Keratinocyte (primary cell): ENCODE measurements around the gene CDH13.
"Not testable (repeated sequence)": the region's sequence is repeated elsewhere in the genome, so short reads cannot be mapped to it uniquely, and the experiment has no call there.

ENCODE experiments used
- CTCF ChIP-seq, 3 experiments: IDR thresholded peaks in 1 of 3; conservative IDR thresholded peaks in 1 of 3; optimal IDR thresholded peaks in 1 of 3; 2 replicates in 2 of 3; 3 replicates in 1 of 3; pipeline versions ENCODE3 to v1.5.1; 2011; ENCODE audit warnings: low read length in 3 of 3, mild to moderate bottlenecking in 3 of 3, moderate library complexity in 2 of 3, control low read depth in 1 of 3, inconsistent platforms in 1 of 3; ENCODE audit not compliant: insufficient read depth in 2 of 3; ENCODE audit errors: extremely low read depth in 1 of 3
- EZH2 ChIP-seq: IDR thresholded peaks from one replicate; pipeline ENCODE4 v1.6.1; 2012; ENCODE audit warnings: inconsistent platforms, mild to moderate bottlenecking, low read length, moderate library complexity

DNA sequence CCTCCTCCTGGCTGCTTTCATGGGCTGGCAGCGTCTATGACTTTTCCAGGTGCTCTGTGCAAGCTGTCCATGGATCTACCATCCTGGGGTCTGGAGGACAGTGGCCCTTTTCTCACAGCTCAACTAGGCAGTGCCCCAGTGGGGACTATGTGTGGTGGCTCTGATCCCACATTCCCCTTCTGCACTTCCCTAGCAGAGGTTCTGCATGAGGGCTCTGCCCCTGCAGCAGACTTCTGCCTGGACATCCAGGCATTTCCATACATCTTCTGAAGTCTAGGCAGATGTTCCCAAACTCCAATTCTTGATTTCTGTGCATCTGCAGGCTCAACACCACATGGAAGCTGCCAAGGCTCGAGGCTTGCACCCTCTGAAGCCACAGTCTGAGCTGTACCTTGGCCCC, 307.2 kb downstream of the CDH13 start:
- TF ChIP-seq CTCF (optimal IDR thresholded peaks at IDR 0.05 in 1 of 3, IDR thresholded peaks at IDR 0.05 in 1 of 3, conservative IDR thresholded peaks at IDR 0.05 in 1 of 3; ENCODE audit: extremely low read depth in 1 of 3, insufficient read depth in 2 of 3, low read length in 3 of 3); EZH2: not testable (repeated sequence)
